ENCODE results near the gene RAB34. TPM values are rescaled to one million over a fixed set of nuclear protein-coding genes. Genes with fewer than 3 reads are reported as not detected.

Gene RAB34, protein sequence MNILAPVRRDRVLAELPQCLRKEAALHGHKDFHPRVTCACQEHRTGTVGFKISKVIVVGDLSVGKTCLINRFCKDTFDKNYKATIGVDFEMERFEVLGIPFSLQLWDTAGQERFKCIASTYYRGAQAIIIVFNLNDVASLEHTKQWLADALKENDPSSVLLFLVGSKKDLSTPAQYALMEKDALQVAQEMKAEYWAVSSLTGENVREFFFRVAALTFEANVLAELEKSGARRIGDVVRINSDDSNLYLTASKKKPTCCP
- total RNA-seq = 100 to 1,000 TPM; 185 to 219 (median 196) TPM

DNA sequence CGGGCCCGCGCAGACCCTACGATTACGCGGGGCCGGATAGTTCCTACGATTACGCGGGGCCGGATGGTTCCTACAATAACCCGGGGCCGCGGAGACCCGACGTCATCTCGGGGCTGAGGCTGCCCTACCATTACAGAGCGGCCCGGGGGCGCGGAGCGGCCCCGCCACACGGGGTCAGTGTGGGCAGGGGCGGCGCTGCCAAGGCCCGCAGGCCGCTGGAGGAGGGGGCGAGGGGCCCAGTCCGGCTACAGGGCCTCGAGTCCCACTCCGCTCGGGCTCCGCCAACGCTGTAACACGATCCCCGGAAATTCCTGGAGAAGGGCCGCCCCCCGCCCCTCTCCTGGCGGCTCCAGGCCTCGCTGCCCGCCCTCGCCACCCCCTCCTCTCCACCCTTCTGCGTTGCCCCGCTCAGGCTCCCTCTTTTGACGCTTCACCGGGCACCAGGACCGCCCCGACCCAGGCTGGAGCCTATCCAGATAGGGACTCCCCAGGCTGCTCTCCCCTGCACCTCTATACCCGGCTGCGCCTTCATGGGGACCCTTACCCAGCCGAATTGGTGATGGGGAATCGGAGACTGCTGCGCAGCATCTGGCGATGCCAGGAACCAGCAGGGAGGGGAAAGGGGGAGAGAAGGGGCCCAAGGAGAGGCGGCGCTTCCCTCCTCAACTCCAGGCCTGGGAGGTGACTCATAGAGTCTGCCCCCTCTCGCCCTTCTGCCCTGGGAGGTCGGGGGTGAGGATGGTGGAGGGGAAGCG lies at the start of gene RAB34:
Gene RAB34, minus strand, starts transcription at position 291 of the 755 bp plus-strand sequence. CDS start 602 bp downstream, outside the sequence.
- peak within 1 kb of the TSS; percentile 51 to 89 for H3K4me3 ChIP-seq
- peak within 1 kb of the TSS; percentile 78 to 95 (median 93) for H3K27ac ChIP-seq
- H3K9me3 ChIP-seq = no peaks in the 10 kb centered on the region
- WGBS, 2 donors (ENCODE audit: low coverage in 1 of 2) = 20 to 25% methylated on average over 1 to 2 of the region's 60 CpGs
- TF ChIP-seq, protein P1, sequence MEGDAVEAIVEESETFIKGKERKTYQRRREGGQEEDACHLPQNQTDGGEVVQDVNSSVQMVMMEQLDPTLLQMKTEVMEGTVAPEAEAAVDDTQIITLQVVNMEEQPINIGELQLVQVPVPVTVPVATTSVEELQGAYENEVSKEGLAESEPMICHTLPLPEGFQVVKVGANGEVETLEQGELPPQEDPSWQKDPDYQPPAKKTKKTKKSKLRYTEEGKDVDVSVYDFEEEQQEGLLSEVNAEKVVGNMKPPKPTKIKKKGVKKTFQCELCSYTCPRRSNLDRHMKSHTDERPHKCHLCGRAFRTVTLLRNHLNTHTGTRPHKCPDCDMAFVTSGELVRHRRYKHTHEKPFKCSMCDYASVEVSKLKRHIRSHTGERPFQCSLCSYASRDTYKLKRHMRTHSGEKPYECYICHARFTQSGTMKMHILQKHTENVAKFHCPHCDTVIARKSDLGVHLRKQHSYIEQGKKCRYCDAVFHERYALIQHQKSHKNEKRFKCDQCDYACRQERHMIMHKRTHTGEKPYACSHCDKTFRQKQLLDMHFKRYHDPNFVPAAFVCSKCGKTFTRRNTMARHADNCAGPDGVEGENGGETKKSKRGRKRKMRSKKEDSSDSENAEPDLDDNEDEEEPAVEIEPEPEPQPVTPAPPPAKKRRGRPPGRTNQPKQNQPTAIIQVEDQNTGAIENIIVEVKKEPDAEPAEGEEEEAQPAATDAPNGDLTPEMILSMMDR (IDR thresholded peaks at IDR 0.05) = peak in 3 of 4 experiments; percentile 12 to 59 (median 15)
- no peak for TF ChIP-seq EP300 (IDR thresholded peaks at IDR 0.05)
- TF ChIP-seq POLR2AphosphoS5 (IDR thresholded peaks at IDR 0.05) = peak; percentile 70
- TF ChIP-seq POLR2A (IDR thresholded peaks at IDR 0.05) = peak; percentile 52 to 54
- H3K4me1 ChIP-seq = peaks cover 4 to 64% (median 37%) of the 10 kb centered on the region in 3 donors
- peak; percentile 57 for ATAC-seq
- H3K36me3 ChIP-seq = peaks cover 0 to 50% of the 10 kb centered on the region in 2 donors
- H3K27me3 ChIP-seq = no peaks in the 10 kb centered on the region

DNA sequence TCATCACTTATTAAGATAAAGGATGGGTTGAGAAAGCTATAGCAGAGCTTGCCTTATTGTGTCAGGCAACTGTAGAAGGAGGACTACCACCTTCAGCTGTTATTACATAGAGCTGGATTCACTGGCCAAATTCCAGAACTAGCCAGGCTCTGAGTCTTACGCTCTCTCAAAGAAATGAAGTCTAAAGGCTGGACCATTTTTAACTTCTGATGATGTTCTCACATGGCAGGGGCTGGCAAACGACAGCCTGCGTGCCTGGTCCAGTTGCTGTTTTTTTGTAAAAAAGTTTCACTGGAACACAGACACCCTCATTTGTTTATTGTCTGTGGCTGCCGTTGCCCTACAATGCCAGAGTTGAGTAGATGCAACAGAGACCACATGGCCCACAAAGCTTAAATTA lies 47.4 kb upstream of the RAB34 start:
- Histone ChIP-seq H3K27me3 (no peaks in the 10 kb centered on the region), H3K4me3 (no peak overlapping the region), H3K9me3 (no peaks in the 10 kb centered on the region), H3K27ac (no peak overlapping the region), H3K36me3 (peaks cover 0 to 39% of the 10 kb centered on the region in 2 donors), H3K4me1 (peaks cover 0 to 28% (median 7%) of the 10 kb centered on the region in 3 donors)
- 56 to 80% methylated on average over 1 to 4 of the region's 4 CpGs for WGBS, 2 donors (ENCODE audit: low coverage in 1 of 2)
- TF ChIP-seq, protein P1 (IDR thresholded peaks at IDR 0.05) = no peak
- no peak for TF ChIP-seq EP300 (IDR thresholded peaks at IDR 0.05)
- TF ChIP-seq POLR2A (IDR thresholded peaks at IDR 0.05) = no peak
- TF ChIP-seq POLR2AphosphoS5 (IDR thresholded peaks at IDR 0.05) = no peak
- ATAC-seq = no peak

DNA sequence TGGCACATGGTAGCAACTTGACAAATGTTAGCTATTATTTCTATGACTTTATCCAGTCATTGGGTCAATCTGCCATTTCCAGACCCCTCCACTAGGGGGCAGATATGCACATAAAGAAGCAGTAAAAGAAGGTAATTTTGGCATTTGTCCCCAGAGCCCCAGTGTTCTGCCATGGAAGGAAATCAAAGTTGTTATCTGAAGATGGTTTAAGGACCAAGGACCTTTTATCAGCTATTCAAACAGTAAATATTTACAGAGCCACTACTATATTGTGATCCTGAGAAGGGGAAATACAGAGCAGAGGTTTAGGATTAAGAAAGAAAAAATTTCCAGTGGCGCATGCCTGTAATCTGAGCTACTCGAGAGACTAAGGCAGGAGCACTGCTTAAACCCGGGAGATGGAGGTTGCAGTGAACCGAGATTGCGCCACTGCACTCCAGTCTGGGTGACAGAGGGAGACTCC lies 46.2 kb upstream of the RAB34 start:
- H3K27ac ChIP-seq = no peak overlapping the region
- H3K27me3 ChIP-seq = no peaks in the 10 kb centered on the region
- ATAC-seq = peak; percentile 58
- H3K9me3 ChIP-seq = no peaks in the 10 kb centered on the region
- H3K4me3 ChIP-seq = no peak overlapping the region
- TF ChIP-seq POLR2AphosphoS5 (IDR thresholded peaks at IDR 0.05) = peak; percentile 56
- TF ChIP-seq, protein P1 (IDR thresholded peaks at IDR 0.05) = peak; percentile 84 to 92 (median 90)
- TF ChIP-seq POLR2A (IDR thresholded peaks at IDR 0.05) = no peak
- no peak for TF ChIP-seq EP300 (IDR thresholded peaks at IDR 0.05)
- WGBS, 2 donors (ENCODE audit: low coverage in 1 of 2) = 65% methylated on average over 5 of the region's 5 CpGs; no CpG with 5 or more reads in 1 of the 2 donors
- peaks cover 0 to 28% (median 7%) of the 10 kb centered on the region in 3 donors for H3K4me1 ChIP-seq
- H3K36me3 ChIP-seq = peaks cover 0 to 51% of the 10 kb centered on the region in 2 donors

DNA sequence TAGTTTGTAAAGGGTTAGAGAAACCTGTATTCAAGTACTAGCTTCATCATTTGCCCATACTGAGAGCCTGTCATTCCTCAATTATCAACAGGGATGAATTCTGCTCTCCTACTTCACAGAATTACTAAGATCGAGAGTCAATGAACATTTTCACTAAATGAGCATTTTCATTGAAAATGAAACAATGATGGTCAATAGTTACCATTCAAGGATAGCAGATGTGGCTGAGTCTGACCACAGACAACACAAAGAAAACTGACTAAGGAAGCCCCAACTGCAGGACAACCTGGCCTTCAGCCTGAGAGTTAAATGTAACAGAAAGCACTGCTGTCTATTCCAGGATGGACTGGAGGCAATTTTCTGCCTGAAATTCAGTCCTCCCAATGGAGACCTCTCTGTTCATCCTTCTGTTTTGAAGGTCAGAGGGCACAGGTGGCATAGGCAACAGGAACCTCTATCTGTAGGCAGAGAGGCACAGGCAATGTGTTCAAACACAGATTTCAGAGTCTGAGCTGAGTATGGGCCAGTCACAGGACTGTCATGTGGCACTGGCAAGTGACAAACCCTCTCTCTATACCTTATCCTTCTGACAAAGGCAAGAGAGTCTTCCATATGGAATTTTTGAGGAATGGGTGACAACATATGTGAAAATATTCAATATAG lies 45.6 kb upstream of the RAB34 start:
- ATAC-seq = peak; percentile 18
- no peak overlapping the region for H3K27ac ChIP-seq
- H3K9me3 ChIP-seq = no peaks in the 10 kb centered on the region
- 79 to 90% methylated on average over 1 of the region's 1 CpG for WGBS, 2 donors (ENCODE audit: low coverage in 1 of 2)
- no peak overlapping the region for H3K4me3 ChIP-seq
- peaks cover 0 to 28% (median 7%) of the 10 kb centered on the region in 3 donors for H3K4me1 ChIP-seq
- H3K36me3 ChIP-seq = peaks cover 0 to 57% of the 10 kb centered on the region in 2 donors
- no peaks in the 10 kb centered on the region for H3K27me3 ChIP-seq
- TF ChIP-seq, protein P1 (IDR thresholded peaks at IDR 0.05) = no peak
- TF ChIP-seq POLR2A (IDR thresholded peaks at IDR 0.05) = no peak
- no peak for TF ChIP-seq POLR2AphosphoS5 (IDR thresholded peaks at IDR 0.05)
- no peak for TF ChIP-seq EP300 (IDR thresholded peaks at IDR 0.05)

Measured in gastroesophageal sphincter (tissue), 4 donors.